ENCODE results near the gene NKX6-1.

NKX6-1 gene

GRCh38 chr4:84493092-84493850 is 5.8 kb downstream of the NKX6-1 start:
- DNase-seq (no peak), ATAC-seq (no peak)
- peaks cover 24% of the 10 kb centered on the region for H3K4me1 Mint-ChIP-seq
- peaks cover 0 to 13% of the 10 kb centered on the region in 2 donors for H3K9me3 Mint-ChIP-seq
- peak overlapping the region; percentile 42 to 81 for H3K27ac Mint-ChIP-seq
- H3K4me3 Mint-ChIP-seq, result peak overlapping the region; percentile 65 to 72
- H3K27me3 Mint-ChIP-seq, result peaks cover 100% of the 10 kb centered on the region

GRCh38 chr4:84492737-84493091 is 6.4 kb downstream of the NKX6-1 start:
- H3K4me1 Mint-ChIP-seq, result peaks cover 19% of the 10 kb centered on the region
- H3K27me3 Mint-ChIP-seq, result peaks cover 96% of the 10 kb centered on the region
- peak overlapping the region in 1 of 2 donors; percentile 42 for H3K27ac Mint-ChIP-seq
- ATAC-seq (no peak), DNase-seq (no peak)
- H3K9me3 Mint-ChIP-seq, result peaks cover 0 to 13% of the 10 kb centered on the region in 2 donors
- H3K4me3 Mint-ChIP-seq, result peak overlapping the region in 1 of 2 donors; percentile 54

GRCh38 chr4:84492290-84492689 is 6.8 kb downstream of the NKX6-1 start:
- Mint-ChIP-seq H3K27me3 (peaks cover 95% of the 10 kb centered on the region), H3K4me1 (peaks cover 19% of the 10 kb centered on the region), H3K4me3 (no peak overlapping the region), H3K9me3 (peaks cover 0 to 13% of the 10 kb centered on the region in 2 donors), H3K27ac (no peak overlapping the region)
- no peak for DNase-seq
- ATAC-seq, result no peak

GRCh38 chr4:84491481-84491880 is 7.6 kb downstream of the NKX6-1 start:
- Mint-ChIP-seq H3K27ac (no peak overlapping the region), H3K27me3 (peaks cover 95% of the 10 kb centered on the region), H3K4me3 (no peak overlapping the region), H3K4me1 (peaks cover 11% of the 10 kb centered on the region), H3K9me3 (peaks cover 0 to 8% of the 10 kb centered on the region in 2 donors)
- DNase-seq, result no peak
- no peak for ATAC-seq

GRCh38 chr4:84490663-84491062 is 8.4 kb downstream of the NKX6-1 start:
- ATAC-seq (no peak), DNase-seq (no peak)
- H3K9me3 Mint-ChIP-seq, result peaks cover 0 to 4% of the 10 kb centered on the region in 2 donors
- H3K27ac Mint-ChIP-seq, result no peak overlapping the region
- no peak overlapping the region for H3K4me3 Mint-ChIP-seq
- H3K27me3 Mint-ChIP-seq, result peaks cover 95% of the 10 kb centered on the region
- peaks cover 8% of the 10 kb centered on the region for H3K4me1 Mint-ChIP-seq

GRCh38 chr4:84484236-84484635 is 14.9 kb downstream of the NKX6-1 start:
- peaks cover 4 to 10% of the 10 kb centered on the region in 2 donors for H3K9me3 Mint-ChIP-seq
- peak overlapping the region in 1 of 2 donors; percentile 77 for H3K27ac Mint-ChIP-seq
- no peak for DNase-seq
- no peak for ATAC-seq
- peaks cover 95% of the 10 kb centered on the region for H3K27me3 Mint-ChIP-seq
- H3K4me1 Mint-ChIP-seq, result peaks cover 33% of the 10 kb centered on the region
- H3K4me3 Mint-ChIP-seq, result no peak overlapping the region

- Mint-ChIP-seq H3K4me1 (peaks cover 33% of the 10 kb centered on the region), H3K4me3 (no peak overlapping the region), H3K27ac (peak overlapping the region in 1 of 2 donors; percentile 77), H3K27me3 (peaks cover 95% of the 10 kb centered on the region), H3K9me3 (peaks cover 4 to 10% of the 10 kb centered on the region in 2 donors)
- no peak for ATAC-seq
- no peak for DNase-seq
These were observed 15.4 kb downstream of the NKX6-1 start for GRCh38 chr4:84483688-84484087.

- peaks cover 33% of the 10 kb centered on the region for H3K4me1 Mint-ChIP-seq
- peak; percentile 39 for ATAC-seq
- H3K9me3 Mint-ChIP-seq, result peaks cover 4 to 10% of the 10 kb centered on the region in 2 donors
- DNase-seq, result peak in 1 of 2 donors; percentile 29
- peak overlapping the region in 1 of 2 donors; percentile 62 for H3K4me3 Mint-ChIP-seq
- peaks cover 94% of the 10 kb centered on the region for H3K27me3 Mint-ChIP-seq
- no peak overlapping the region for H3K27ac Mint-ChIP-seq
These were observed 16.2 kb downstream of the NKX6-1 start for GRCh38 chr4:84482564-84483563.

GRCh38 chr4:84481860-84482245 is 17.2 kb downstream of the NKX6-1 start:
- Mint-ChIP-seq H3K4me3 (peak overlapping the region; percentile 62), H3K4me1 (peaks cover 33% of the 10 kb centered on the region), H3K27me3 (peaks cover 86% of the 10 kb centered on the region), H3K9me3 (peaks cover 4 to 10% of the 10 kb centered on the region in 2 donors), H3K27ac (peak overlapping the region in 1 of 2 donors; percentile 56)
- DNase-seq, result no peak
- peak; percentile 62 for ATAC-seq

- H3K4me3 Mint-ChIP-seq, result peak overlapping the region; percentile 15 to 62
- no peak for DNase-seq
- peaks cover 80% of the 10 kb centered on the region for H3K27me3 Mint-ChIP-seq
- H3K4me1 Mint-ChIP-seq, result peaks cover 33% of the 10 kb centered on the region
- H3K9me3 Mint-ChIP-seq, result peaks cover 4 to 10% of the 10 kb centered on the region in 2 donors
- H3K27ac Mint-ChIP-seq, result no peak overlapping the region
- no peak for ATAC-seq
These were observed 17.8 kb downstream of the NKX6-1 start for GRCh38 chr4:84481077-84481859.

- Mint-ChIP-seq H3K4me3 (no peak overlapping the region), H3K27ac (no peak overlapping the region), H3K9me3 (peaks cover 4 to 10% of the 10 kb centered on the region in 2 donors), H3K27me3 (peaks cover 68% of the 10 kb centered on the region), H3K4me1 (peaks cover 33% of the 10 kb centered on the region)
- DNase-seq (no peak), ATAC-seq (no peak)
These were observed 19.0 kb downstream of the NKX6-1 start for GRCh38 chr4:84480082-84480481.

GRCh38 chr4:84479663-84480062 is 19.4 kb downstream of the NKX6-1 start:
- DNase-seq (no peak), ATAC-seq (no peak)
- no peak overlapping the region for H3K4me3 Mint-ChIP-seq
- peaks cover 64% of the 10 kb centered on the region for H3K27me3 Mint-ChIP-seq
- H3K4me1 Mint-ChIP-seq, result peaks cover 33% of the 10 kb centered on the region
- peaks cover 4 to 10% of the 10 kb centered on the region in 2 donors for H3K9me3 Mint-ChIP-seq
- H3K27ac Mint-ChIP-seq, result no peak overlapping the region

GRCh38 chr4:84477738-84478137 is 21.4 kb downstream of the NKX6-1 start:
- Mint-ChIP-seq H3K9me3 (peaks cover 0 to 4% of the 10 kb centered on the region in 2 donors), H3K4me3 (no peak overlapping the region)

GRCh38 chr4:84474107-84474506 is 25.0 kb downstream of the NKX6-1 start:
- no peak for DNase-seq
- H3K27me3 Mint-ChIP-seq, result peaks cover 27% of the 10 kb centered on the region
- H3K9me3 Mint-ChIP-seq, result no peaks in the 10 kb centered on the region
- H3K4me3 Mint-ChIP-seq, result no peak overlapping the region
- H3K4me1 Mint-ChIP-seq, result no peaks in the 10 kb centered on the region
- ATAC-seq, result no peak
- H3K27ac Mint-ChIP-seq, result no peak overlapping the region

More at GRCh38 chr4:84477738-84478137, 21.4 kb downstream of the NKX6-1 start:
- ATAC-seq (no peak), DNase-seq (no peak)
- Mint-ChIP-seq H3K4me1 (peaks cover 21% of the 10 kb centered on the region), H3K27ac (no peak overlapping the region), H3K27me3 (peaks cover 63% of the 10 kb centered on the region)

GRCh38 chr4:84472154-84472553 is 26.9 kb downstream of the NKX6-1 start:
- ATAC-seq (no peak), DNase-seq (no peak)
- Mint-ChIP-seq H3K4me1 (no peaks in the 10 kb centered on the region), H3K27ac (no peak overlapping the region), H3K4me3 (no peak overlapping the region), H3K9me3 (no peaks in the 10 kb centered on the region), H3K27me3 (peaks cover 32% of the 10 kb centered on the region)
